Suprapubic skin (tissue), 4 donors: ENCODE measurements around the gene NDST3.

ENCODE experiments used
- EP300 ChIP-seq: sonication (generic); formaldehyde crosslinking; IDR thresholded peaks from one replicate; pipeline ENCODE4 v1.6.1; 2017; ENCODE audit warnings: antibody characterized with exemption
- POLR2AphosphoS5 ChIP-seq, 3 donors: sonication (generic); formaldehyde crosslinking; IDR thresholded peaks; one replicate each; pipeline ENCODE4 v1.6.1; 2017; ENCODE audit warnings: antibody characterized with exemption in 3 of 3
- TF ChIP-seq, protein P1 (sequence below), 2 donors: fragments of 200-600 bp in 1 of 2; fragments of 450-650 bp in 1 of 2; sonication (generic) in 1 of 2; IDR thresholded peaks; one replicate each; pipeline ENCODE4 v1.5.1; 2016 to 2019; ENCODE audit warnings: antibody characterized with exemption in 2 of 2, mild to moderate bottlenecking in 1 of 2, moderate library complexity in 1 of 2

DNA sequence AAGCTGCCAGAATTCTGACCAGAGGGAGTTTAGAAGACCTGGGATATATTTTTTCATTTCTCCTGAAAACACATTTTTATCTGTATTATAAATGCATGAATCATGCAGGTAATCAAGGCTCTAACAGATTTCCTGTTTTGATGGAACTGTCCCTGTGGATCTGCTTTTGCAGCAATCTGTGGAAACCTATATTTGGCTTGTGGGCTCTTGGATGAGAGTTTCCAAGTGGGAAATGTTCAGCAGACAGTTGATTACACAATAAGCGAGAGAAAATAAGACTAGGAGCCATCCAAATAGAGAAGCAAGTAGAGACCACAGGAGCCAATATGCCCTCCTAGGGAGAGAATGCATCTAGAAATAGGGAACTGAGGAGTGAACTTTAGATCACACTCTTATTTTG is 105.0 kb downstream of the NDST3 start:
- TF ChIP-seq, protein P1, sequence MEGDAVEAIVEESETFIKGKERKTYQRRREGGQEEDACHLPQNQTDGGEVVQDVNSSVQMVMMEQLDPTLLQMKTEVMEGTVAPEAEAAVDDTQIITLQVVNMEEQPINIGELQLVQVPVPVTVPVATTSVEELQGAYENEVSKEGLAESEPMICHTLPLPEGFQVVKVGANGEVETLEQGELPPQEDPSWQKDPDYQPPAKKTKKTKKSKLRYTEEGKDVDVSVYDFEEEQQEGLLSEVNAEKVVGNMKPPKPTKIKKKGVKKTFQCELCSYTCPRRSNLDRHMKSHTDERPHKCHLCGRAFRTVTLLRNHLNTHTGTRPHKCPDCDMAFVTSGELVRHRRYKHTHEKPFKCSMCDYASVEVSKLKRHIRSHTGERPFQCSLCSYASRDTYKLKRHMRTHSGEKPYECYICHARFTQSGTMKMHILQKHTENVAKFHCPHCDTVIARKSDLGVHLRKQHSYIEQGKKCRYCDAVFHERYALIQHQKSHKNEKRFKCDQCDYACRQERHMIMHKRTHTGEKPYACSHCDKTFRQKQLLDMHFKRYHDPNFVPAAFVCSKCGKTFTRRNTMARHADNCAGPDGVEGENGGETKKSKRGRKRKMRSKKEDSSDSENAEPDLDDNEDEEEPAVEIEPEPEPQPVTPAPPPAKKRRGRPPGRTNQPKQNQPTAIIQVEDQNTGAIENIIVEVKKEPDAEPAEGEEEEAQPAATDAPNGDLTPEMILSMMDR (IDR thresholded peaks at IDR 0.05), result no peak
- no peak for TF ChIP-seq EP300
- TF ChIP-seq POLR2AphosphoS5 (IDR thresholded peaks at IDR 0.05), result no peak
